ENCODE results near the gene RWDD3.

RWDD3 gene

GRCh38 chr1:95236784-95237575 is 3.0 kb downstream of the RWDD3 start:
- DNase-seq (ENCODE audit: low read depth in 1 of 2, low spot score in 1 of 2): no peak
- H3K4me3 ChIP-seq (replicated peaks; ENCODE audit: insufficient read depth, low read length): no peak overlapping the region
- no peak overlapping the region for H3K27ac ChIP-seq (replicated peaks)
- no peak for TF ChIP-seq GABPA (IDR thresholded peaks at IDR 0.05; ENCODE audit: low read depth)
- TF ChIP-seq REST (IDR thresholded peaks at IDR 0.05; ENCODE audit: insufficient replicate concordance, low read depth): no peak
- no peak for TF ChIP-seq POLR2AphosphoS5 (IDR thresholded peaks at IDR 0.05; ENCODE audit: low read depth)
- TF ChIP-seq CTCF (IDR thresholded peaks at IDR 0.05; ENCODE audit: insufficient read depth, low read length): no peak
- TF ChIP-seq SPI1 (IDR thresholded peaks at IDR 0.05; ENCODE audit: borderline replicate concordance, low read depth): no peak
- H3K27me3 ChIP-seq (ENCODE audit: insufficient read depth, poor library complexity, severe bottlenecking): no peaks in the 10 kb centered on the region

- Histone ChIP-seq H3K27me3 (ENCODE audit: insufficient read depth, poor library complexity, severe bottlenecking) (no peaks in the 10 kb centered on the region), H3K27ac (replicated peaks) (no peak overlapping the region), H3K4me3 (replicated peaks; ENCODE audit: insufficient read depth, low read length) (no peak overlapping the region)
- no peak for DNase-seq (ENCODE audit: low read depth in 1 of 2, low spot score in 1 of 2)
- TF ChIP-seq REST (IDR thresholded peaks at IDR 0.05; ENCODE audit: insufficient replicate concordance, low read depth) (no peak), GABPA (IDR thresholded peaks at IDR 0.05; ENCODE audit: low read depth) (no peak), CTCF (IDR thresholded peaks at IDR 0.05; ENCODE audit: insufficient read depth, low read length) (no peak), SPI1 (IDR thresholded peaks at IDR 0.05; ENCODE audit: borderline replicate concordance, low read depth) (no peak), POLR2AphosphoS5 (IDR thresholded peaks at IDR 0.05; ENCODE audit: low read depth) (no peak)
Observed at GRCh38 chr1:95237981-95238703, 4.1 kb downstream of the RWDD3 start.

GRCh38 chr1:95245029-95245428 is 11.0 kb downstream of the RWDD3 start:
- no peak overlapping the region for H3K4me3 ChIP-seq (replicated peaks; ENCODE audit: insufficient read depth, low read length)
- H3K27ac ChIP-seq (replicated peaks): no peak overlapping the region
- TF ChIP-seq GABPA (IDR thresholded peaks at IDR 0.05; ENCODE audit: low read depth) (no peak), SPI1 (IDR thresholded peaks at IDR 0.05; ENCODE audit: borderline replicate concordance, low read depth) (no peak), REST (IDR thresholded peaks at IDR 0.05; ENCODE audit: insufficient replicate concordance, low read depth) (no peak), POLR2AphosphoS5 (IDR thresholded peaks at IDR 0.05; ENCODE audit: low read depth) (no peak), CTCF (IDR thresholded peaks at IDR 0.05; ENCODE audit: insufficient read depth, low read length) (no peak)
- no peaks in the 10 kb centered on the region for H3K27me3 ChIP-seq (ENCODE audit: insufficient read depth, poor library complexity, severe bottlenecking)
- DNase-seq (ENCODE audit: low read depth in 1 of 2, low spot score in 1 of 2): no peak

All from HL-60 (cell line).